Measurements from ENCODE around the gene PXN.
"Not testable (repeated sequence)": the region's sequence is repeated elsewhere in the genome, so short reads cannot be mapped to it uniquely, and the experiment has no call there.

Gene PXN

GRCh38 chr12:120224304-120225199, 41.0 kb downstream of the PXN start:
- DNase-seq: no peak

GRCh38 chr12:120223458-120224303, 41.8 kb downstream of the PXN start:
- DNase-seq: no peak

GRCh38 chr12:120222288-120222832, 43.2 kb downstream of the PXN start:
- DNase-seq: no peak

GRCh38 chr12:120221576-120221900, 44.0 kb downstream of the PXN start:
- no peak for DNase-seq

GRCh38 chr12:120220838-120221575, 44.5 kb downstream of the PXN start:
- no peak for DNase-seq

GRCh38 chr12:120218680-120219606, 46.6 kb downstream of the PXN start:
- DNase-seq: no peak

GRCh38 chr12:120216742-120217605, 48.6 kb downstream of the PXN start:
- no peak for DNase-seq

- DNase-seq: no peak
These were observed 49.5 kb downstream of the PXN start for GRCh38 chr12:120215766-120216735.

GRCh38 chr12:120215357-120215735, 50.2 kb downstream of the PXN start:
- DNase-seq: no peak

- DNase-seq: no peak
These were observed 50.7 kb downstream of the PXN start for GRCh38 chr12:120214626-120215356.

GRCh38 chr12:120213758-120214157, 51.8 kb downstream of the PXN start:
- DNase-seq: no peak

GRCh38 chr12:120213182-120213581, 52.3 kb downstream of the PXN start:
- DNase-seq: not testable (repeated sequence)

GRCh38 chr12:120212301-120212700, 53.2 kb downstream of the PXN start:
- no peak for DNase-seq

- no peak for DNase-seq
These were observed 53.6 kb downstream of the PXN start for GRCh38 chr12:120211904-120212283.

- no peak for DNase-seq
These were observed 54.2 kb downstream of the PXN start for GRCh38 chr12:120211243-120211903.

- DNase-seq: no peak
These were observed 55.7 kb downstream of the PXN start for GRCh38 chr12:120209851-120210250.

GRCh38 chr12:120207227-120207626, 58.3 kb downstream of the PXN start:
- DNase-seq: no peak

- DNase-seq: not testable (repeated sequence)
These were observed 58.7 kb downstream of the PXN start for GRCh38 chr12:120206781-120207180.

All from stimulated activated CD4-positive, alpha-beta T cell treated with anti-CD3 and anti-CD28 coated beads, Interleukin-2, amount 100 ng/mL, for 24 hours (primary cell).